ENCODE measurements around the gene C2CD3.

Gene C2CD3

DNA sequence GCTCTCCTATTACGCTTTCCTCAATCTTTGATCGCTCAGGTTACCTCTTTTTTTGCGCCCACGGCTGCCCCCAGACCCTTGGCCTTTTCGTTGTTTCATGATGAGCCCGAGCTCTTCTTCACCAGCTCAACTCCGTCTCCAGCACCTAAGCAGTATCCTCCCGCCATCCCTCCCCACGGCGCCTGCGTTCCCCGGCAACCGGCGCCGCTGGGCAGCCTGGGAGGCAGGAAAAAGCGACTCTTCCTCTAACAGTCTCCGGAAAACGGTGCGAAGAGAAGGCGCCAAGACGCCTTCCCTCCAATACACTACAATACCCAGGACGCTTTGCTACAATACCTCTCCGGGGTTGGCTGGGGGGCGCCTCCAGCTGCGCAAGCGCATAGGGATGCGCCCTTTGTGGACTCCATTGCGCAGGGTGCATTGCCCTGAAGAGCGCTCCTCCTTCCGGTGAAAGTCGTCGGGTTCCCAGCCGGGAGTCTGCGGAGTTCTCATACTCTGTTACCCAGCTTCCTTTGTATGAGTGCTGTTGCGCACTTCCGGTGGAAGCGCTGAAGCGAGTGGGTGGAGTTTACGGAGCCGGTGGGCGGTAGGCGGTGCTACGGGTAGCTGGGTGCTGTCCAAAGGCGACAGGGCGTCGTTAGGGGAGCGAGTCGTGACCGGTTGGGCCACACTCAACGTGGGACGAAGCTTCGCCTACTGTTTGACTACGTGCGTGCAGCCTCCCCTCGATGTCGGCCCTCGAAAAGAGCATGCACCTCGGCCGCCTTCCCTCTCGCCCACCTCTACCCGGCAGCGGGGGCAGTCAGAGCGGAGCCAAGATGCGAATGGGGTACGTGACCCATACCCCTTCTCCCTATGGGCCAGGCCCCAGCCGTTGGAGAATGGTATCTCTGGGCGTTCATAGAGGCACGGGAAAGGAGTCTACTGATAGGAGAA lies at the start of gene C2CD3, which contains the start of gene PPME1:
Gene C2CD3 (minus strand): TSS at position 309 of the 936 bp plus-strand sequence. CDS start 210 bp downstream, at position 99.
Gene PPME1 (plus strand): TSS at position 596 of the 936 bp plus-strand sequence. CDS start 133 bp downstream, at position 729.
- DNase-seq (ENCODE audit: low read depth, low spot score) = peak; percentile 90

DNA sequence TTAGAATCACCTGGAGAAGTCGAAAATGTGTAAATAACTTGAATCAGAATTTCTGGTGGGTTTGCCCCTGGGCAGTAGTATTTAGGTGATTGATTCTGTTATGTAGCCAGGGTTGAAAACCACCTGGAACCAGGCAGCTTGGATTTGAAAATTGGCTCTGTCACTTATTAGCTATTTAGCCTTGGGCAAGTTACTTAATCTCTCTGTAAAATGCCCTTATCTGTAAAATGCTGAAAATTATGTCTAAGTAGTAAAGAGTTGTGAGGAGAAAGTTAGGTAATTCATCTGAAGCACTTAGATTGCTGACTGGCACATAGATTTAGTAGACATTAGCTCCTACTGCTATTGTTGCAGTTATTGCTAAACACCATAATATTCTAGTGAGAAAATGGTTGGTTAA lies 49.6 kb upstream of the C2CD3 start:
- no peak for DNase-seq (ENCODE audit: low read depth, low spot score)

DNA sequence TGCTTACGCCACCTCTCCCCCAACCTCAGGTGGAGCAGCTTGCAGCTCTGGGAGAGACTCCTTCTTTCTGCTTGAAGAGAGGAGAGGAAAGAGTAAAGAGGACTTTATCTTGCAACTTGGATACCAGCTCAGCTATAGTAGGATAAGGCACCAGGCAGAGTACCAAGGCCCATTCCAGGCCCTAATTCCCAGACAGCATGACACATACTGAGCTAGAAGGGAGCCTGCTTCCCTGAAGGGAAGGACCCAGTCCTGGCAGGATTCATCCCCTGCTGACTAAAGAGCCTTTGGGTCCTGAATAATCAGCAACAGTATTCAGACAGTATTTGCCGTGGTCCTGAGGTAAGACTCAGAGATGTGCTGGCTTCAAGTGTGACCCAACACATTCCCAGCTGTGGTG lies 41.7 kb upstream of the C2CD3 start:
- DNase-seq (ENCODE audit: low read depth, low spot score) = no peak

- no peak for DNase-seq (ENCODE audit: low read depth, low spot score)
These were observed 37.7 kb upstream of the C2CD3 start for GRCh38 chr11:74208507-74208906.

DNA sequence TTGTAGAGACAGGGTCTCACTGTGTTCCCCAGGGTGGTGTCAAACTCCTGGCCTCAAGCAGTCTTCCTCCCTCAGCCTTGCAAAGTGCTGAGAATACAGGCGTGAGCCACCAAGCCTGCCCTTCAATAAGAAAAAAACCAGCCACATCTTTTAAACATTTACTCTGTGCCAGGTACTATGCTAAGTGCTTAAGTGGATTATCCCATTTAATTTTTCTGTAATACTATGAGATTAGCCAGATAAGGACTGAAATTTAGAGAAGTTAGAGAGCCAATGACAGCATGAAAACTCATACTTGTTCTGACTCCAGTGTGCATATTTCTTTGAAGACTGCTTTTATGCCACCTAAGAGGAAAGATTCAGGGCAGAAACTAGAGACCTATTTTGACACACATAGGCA lies 35.9 kb upstream of the C2CD3 start:
- DNase-seq (ENCODE audit: low read depth, low spot score) = no peak

- no peak for DNase-seq (ENCODE audit: low read depth, low spot score)
These were observed 34.4 kb upstream of the C2CD3 start for GRCh38 chr11:74205181-74205580.

DNA sequence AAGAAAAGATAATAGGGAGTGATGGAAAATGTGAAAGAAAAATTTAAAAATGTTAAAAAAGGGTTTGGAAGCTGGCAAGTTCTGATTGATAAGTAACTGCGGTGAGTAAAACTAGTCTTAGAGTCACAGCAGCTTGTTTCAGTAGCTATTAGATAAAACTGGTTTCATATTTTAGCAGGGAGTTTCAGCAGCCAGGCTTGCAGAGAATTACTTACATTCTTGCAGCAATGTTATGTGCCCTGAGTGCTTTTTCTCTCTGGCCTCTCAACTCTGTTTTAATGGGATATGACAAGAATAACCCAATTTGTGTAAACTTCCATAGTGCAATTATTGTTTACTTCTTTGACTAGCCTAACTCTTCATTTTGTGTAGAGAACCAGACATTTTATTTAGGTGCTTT lies 33.9 kb upstream of the C2CD3 start:
- no peak for DNase-seq (ENCODE audit: low read depth, low spot score)

- no peak for DNase-seq (ENCODE audit: low read depth, low spot score)
These were observed 33.2 kb upstream of the C2CD3 start for GRCh38 chr11:74203966-74204365.

DNA sequence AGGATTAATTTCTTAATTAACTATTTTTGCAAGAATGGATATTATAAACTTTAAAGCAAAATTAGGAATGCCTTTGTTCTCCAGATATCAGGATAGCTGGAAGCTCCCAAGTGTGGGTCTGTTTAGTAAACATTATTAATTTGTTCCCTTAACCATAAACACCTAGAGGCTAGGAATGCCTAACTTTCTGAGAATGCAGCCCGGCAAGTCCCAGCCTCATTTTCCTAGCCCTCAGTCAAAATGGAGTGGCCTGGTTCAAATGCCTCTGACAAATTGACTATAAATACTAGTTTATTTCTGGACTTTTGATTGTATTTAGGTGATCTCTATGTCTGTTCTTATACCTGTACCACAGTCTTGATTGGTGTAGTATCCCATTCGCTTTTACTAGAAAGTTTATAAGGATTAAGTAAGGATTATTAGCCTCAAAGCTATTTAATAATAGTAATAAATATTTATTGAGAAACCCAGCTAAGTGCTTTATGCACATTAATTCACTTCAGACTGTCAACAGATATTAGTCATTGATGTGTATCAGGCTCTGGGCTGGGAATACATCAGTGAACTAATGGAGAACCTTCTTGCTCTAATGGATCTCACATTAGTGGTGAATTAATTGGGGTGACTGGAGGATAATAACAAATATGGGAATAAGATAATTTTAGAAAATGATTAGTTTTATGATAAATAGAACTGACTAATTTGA lies 26.1 kb upstream of the C2CD3 start:
- DNase-seq (ENCODE audit: low read depth, low spot score) = no peak

GRCh38 chr11:74195828-74196227 lies 25.0 kb upstream of the C2CD3 start:
- no peak for DNase-seq (ENCODE audit: low read depth, low spot score)

DNA sequence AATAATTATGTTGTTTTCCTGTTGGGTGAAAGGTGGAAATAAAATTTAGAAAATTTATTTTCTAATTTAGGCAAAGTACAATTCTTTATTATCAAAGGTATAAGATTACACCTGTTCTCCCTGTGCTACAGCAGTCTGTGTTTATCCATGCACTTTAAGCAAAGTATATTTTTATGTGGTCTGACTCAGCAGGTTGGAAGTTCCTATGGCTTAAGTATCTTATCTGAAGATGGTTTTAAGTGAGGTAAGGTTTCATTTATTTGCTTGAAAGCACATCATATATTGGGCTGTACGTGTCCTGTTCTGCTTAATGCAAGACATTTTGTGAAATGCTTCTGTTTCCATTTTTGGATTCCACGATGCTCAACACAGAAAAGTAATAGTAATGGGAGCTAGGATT lies 14.9 kb upstream of the C2CD3 start:
- no peak for DNase-seq (ENCODE audit: low read depth, low spot score)

GRCh38 chr11:74185285-74185684 lies 14.5 kb upstream of the C2CD3 start:
- no peak for DNase-seq (ENCODE audit: low read depth, low spot score)

- no peak for DNase-seq (ENCODE audit: low read depth, low spot score)
These were observed 11.8 kb upstream of the C2CD3 start for GRCh38 chr11:74182635-74183034.

DNA sequence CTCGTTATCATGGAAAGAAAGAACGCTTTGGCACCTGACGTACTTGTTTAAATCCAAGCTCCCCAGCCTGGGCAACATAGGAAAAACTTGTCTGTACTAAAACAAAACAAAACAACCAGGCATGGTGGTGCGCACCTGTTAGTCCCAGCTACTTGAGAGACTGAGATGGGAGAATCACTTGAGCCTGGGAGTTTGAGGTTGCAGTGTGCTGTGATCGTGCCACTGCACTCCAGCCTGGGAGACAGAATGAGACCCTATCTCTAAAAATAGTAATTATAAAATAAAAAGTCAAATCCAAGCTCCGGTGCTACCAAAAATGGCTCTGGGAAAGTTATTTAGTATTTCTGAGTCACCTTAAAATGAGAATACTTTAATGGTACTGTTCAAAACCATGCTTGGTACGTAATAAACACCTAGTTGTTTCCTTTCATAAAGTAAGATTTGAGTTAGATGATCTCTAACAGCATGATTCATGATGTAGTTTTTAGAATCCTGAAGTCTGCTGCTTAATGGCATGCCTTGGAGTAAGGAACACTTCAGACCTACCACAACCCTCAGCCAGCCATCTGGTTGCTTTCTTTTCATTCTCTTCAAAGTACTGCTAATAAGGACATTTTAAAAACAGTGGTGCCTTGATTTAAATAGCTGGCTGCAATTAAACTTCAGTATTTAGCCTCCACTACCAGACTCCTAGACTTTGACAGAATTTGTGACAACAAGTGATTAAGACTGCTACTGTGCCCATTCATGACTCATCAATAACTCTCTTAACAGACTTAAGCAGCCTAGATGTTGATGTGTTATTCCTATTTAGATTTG lies 8.6 kb upstream of the C2CD3 start:
- DNase-seq (ENCODE audit: low read depth, low spot score) = no peak

- no peak for DNase-seq (ENCODE audit: low read depth, low spot score)
These were observed 5.1 kb upstream of the C2CD3 start for GRCh38 chr11:74175920-74176319.

- no peak for DNase-seq (ENCODE audit: low read depth, low spot score)
These were observed 1.2 kb upstream of the C2CD3 start for GRCh38 chr11:74171997-74172396.

- no peak for DNase-seq (ENCODE audit: low read depth, low spot score)
These were observed 797 bp upstream of the C2CD3 start for GRCh38 chr11:74171630-74171968.

GRCh38 chr11:74169738-74170458 lies 904 bp downstream of the C2CD3 start:
- no peak for DNase-seq (ENCODE audit: low read depth, low spot score)

DNA sequence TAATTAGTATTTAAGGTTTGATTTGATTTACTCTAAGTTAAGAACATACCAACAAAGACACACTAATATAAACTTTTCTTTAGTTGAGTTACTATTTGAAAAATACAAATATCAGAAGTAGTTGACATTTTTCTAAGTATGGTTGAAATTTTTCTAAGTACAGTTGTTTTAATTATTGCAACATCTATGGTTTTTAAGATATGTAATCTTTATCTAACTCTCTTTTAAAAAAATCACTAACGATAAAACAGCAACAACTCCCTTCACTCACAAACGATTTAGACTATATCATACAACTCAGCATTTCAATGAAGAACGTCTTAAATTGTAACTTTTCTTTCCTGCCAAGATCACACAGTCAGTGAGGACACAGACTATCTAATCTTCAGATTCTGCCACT lies 2.0 kb downstream of the C2CD3 start:
- DNase-seq (ENCODE audit: low read depth, low spot score) = no peak

GRCh38 chr11:74162681-74163467 lies 7.9 kb downstream of the C2CD3 start:
- no peak for DNase-seq (ENCODE audit: low read depth, low spot score)

DNA sequence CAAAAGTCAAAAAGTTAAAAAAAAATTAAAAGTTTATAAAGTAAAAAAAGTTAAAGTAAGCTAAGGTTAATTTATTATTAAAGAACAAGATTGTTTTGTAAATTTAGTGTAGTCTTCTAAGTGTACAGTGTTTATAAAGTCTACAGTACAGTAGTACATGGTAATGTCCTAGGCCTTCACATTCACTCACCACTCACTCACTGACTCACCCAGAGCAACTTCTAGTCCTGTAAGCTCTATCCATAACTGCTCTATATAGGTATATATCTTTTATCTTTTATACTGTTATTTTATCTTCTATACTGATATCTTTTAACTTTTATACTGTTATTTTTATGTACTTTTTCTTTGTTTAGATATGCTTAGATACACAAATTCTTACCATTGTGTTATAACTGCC lies 11.2 kb downstream of the C2CD3 start:
- DNase-seq (ENCODE audit: low read depth, low spot score) = no peak

All from activated naive CD8-positive, alpha-beta T cell treated with anti-CD3 and anti-CD28 coated beads, Interleukin-2, amount 50 U/mL, for 16 hours (primary cell).